Mesendoderm (in vitro differentiated cells): ENCODE measurements around the gene ERO1A.

Experiments
- DNase-seq: peaks from one replicate; pipeline ENCODE4 v3.0.0; 2013
- H2AK5ac ChIP-seq: 2 replicates; pipeline ENCODE4 v1.6.1; 2013; ENCODE audit warnings: low read length, inconsistent platforms
- H2BK120ac ChIP-seq: 2 replicates; pipeline ENCODE4 v1.6.1; 2013; ENCODE audit warnings: low read depth, mild to moderate bottlenecking, low read length, moderate library complexity, mixed read lengths
- H2BK15ac ChIP-seq: replicated peaks from 2 replicates; pipeline ENCODE4 v1.6.1; 2013; ENCODE audit warnings: low read depth, mild to moderate bottlenecking, moderate library complexity
- H2BK5ac ChIP-seq: 2 replicates; pipeline ENCODE4 v1.6.1; 2013; ENCODE audit warnings: low read length, inconsistent platforms
- H3K18ac ChIP-seq: 2 replicates; pipeline ENCODE4 v1.6.1; 2013; ENCODE audit warnings: mild to moderate bottlenecking, low read length, mixed read lengths
- H3K23ac ChIP-seq: one replicate; pipeline ENCODE4 v1.6.1; 2013; ENCODE audit warnings: low read length
- H3K27ac ChIP-seq: 2 replicates; pipeline ENCODE4 v1.5.1; 2013; ENCODE audit warnings: low read depth, mild to moderate bottlenecking, inconsistent platforms, low read length, moderate library complexity
- H3K27me3 ChIP-seq: 2 replicates; pipeline ENCODE4 v1.6.1; 2013; ENCODE audit warnings: low read length, control low read depth, mild to moderate bottlenecking, inconsistent platforms; ENCODE audit not compliant: insufficient read depth, poor library complexity
- H3K36me3 ChIP-seq: 2 replicates; pipeline ENCODE4 v1.6.1; 2013; ENCODE audit warnings: low read length, inconsistent platforms; ENCODE audit not compliant: control insufficient read depth, insufficient read depth
- H3K4ac ChIP-seq: one replicate; pipeline ENCODE4 v1.6.1; 2013; ENCODE audit warnings: low read depth, mild to moderate bottlenecking, low read length, moderate library complexity
- H3K4me1 ChIP-seq: 2 replicates; pipeline ENCODE4 v1.6.1; 2013; ENCODE audit warnings: low read depth, low read length, inconsistent platforms; ENCODE audit not compliant: control insufficient read depth
- H3K4me2 ChIP-seq: 2 replicates; pipeline ENCODE4 v1.6.1; 2013; ENCODE audit warnings: low read length
- H3K4me3 ChIP-seq: 2 replicates; pipeline ENCODE4 v1.5.1; 2013; ENCODE audit warnings: mild to moderate bottlenecking, low read length
- H3K56ac ChIP-seq: one replicate; pipeline ENCODE4 v1.6.1; 2013; ENCODE audit warnings: low read length
- H3K79me1 ChIP-seq: 2 replicates; pipeline ENCODE4 v1.6.1; 2013; ENCODE audit warnings: low read length, inconsistent platforms
- H3K79me2 ChIP-seq: 2 replicates; pipeline ENCODE4 v1.6.1; 2013; ENCODE audit warnings: mild to moderate bottlenecking, low read length; ENCODE audit not compliant: control insufficient read depth, insufficient read depth
- H3K9ac ChIP-seq: 2 replicates; pipeline ENCODE4 v1.6.1; 2013; ENCODE audit warnings: low read length, inconsistent platforms
- H4K5ac ChIP-seq: one replicate; pipeline ENCODE4 v1.6.1; 2013; ENCODE audit warnings: low read length
- H4K8ac ChIP-seq: one replicate; pipeline ENCODE4 v1.6.1; 2013; ENCODE audit warnings: low read depth, mild to moderate bottlenecking, control low read depth, low read length, moderate library complexity
- WGBS: extraction: QIAGEN DNeasy Blood & Tissue Kit; methylation state at CpG from one replicate; pipeline ENCODE4 v1.1.7; 2013; ENCODE audit warnings: low lambda C conversion rate, missing lambda C conversion rate; ENCODE audit not compliant: insufficient coverage; ENCODE audit errors: extremely low coverage; 5-methylcytosine and 5-hydroxymethylcytosine counted together

ERO1A gene

DNA sequence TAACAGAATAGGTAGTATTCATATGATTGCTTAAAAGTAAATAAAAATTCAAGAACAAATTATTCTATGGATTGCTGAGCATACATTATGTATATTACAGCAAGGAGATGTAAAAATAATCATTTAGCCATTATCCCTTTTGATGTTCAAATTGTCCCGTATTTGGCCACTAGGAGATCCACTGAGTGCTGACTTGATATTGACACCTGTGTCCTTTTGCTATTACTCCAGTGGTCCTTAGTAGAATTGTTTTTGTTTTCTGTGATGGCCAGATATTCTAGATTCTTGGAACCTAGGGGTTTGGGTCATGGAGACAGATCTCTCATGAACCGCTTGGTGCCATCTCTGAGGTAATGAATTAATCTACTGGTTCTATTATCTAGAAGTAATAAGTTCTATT, 16.8 kb downstream of the ERO1A start:
- no peak overlapping the region for H3K9ac ChIP-seq
- H2BK120ac ChIP-seq, result no peak overlapping the region
- peak; percentile 28 for DNase-seq
- WGBS, result no CpG with 5 or more reads among the region's 2 CpGs
- no peaks in the 10 kb centered on the region for H3K4me1 ChIP-seq
- H3K36me3 ChIP-seq, result no peaks in the 10 kb centered on the region
- no peak overlapping the region for H3K23ac ChIP-seq
- no peak overlapping the region for H3K4me3 ChIP-seq
- no peak overlapping the region for H2BK15ac ChIP-seq
- no peak overlapping the region for H3K4ac ChIP-seq
- no peak overlapping the region for H3K18ac ChIP-seq
- H4K8ac ChIP-seq, result no peak overlapping the region
- no peak overlapping the region for H2BK5ac ChIP-seq
- no peak overlapping the region for H3K56ac ChIP-seq
- no peaks in the 10 kb centered on the region for H3K27me3 ChIP-seq
- H3K79me2 ChIP-seq, result no peaks in the 10 kb centered on the region
- no peak overlapping the region for H4K5ac ChIP-seq
- no peaks in the 10 kb centered on the region for H3K79me1 ChIP-seq
- no peak overlapping the region for H2AK5ac ChIP-seq
- H3K4me2 ChIP-seq, result no peak overlapping the region
- no peak overlapping the region for H3K27ac ChIP-seq

DNA sequence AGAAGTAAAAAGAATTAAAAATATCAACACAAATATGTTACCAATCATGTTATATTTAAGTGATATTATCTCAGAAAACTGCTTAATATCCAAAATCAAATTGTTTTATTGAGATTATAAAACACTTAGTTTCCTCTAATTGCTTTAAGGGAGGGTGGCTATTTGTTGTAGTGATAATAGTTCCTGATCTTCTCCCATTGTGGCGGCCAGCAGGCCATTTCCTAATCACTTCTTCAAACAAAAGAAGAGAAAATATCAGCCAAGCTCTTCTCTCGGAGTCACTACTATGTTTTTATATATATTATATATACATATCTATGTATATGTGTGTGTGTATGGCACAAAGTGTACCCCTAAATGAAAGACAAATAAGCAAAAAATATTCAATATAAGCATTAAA, 31.5 kb downstream of the ERO1A start:
- Histone ChIP-seq H3K18ac (no peak overlapping the region), H3K79me1 (no peaks in the 10 kb centered on the region), H3K4me2 (no peak overlapping the region), H3K9ac (no peak overlapping the region), H3K4me1 (no peaks in the 10 kb centered on the region), H3K56ac (no peak overlapping the region), H3K27me3 (no peaks in the 10 kb centered on the region), H2BK5ac (no peak overlapping the region), H3K4ac (no peak overlapping the region), H3K79me2 (no peaks in the 10 kb centered on the region), H2AK5ac (no peak overlapping the region), H2BK120ac (no peak overlapping the region), H3K27ac (no peak overlapping the region), H2BK15ac (no peak overlapping the region), H4K8ac (no peak overlapping the region), H3K36me3 (no peaks in the 10 kb centered on the region), H3K4me3 (no peak overlapping the region), H4K5ac (no peak overlapping the region), H3K23ac (no peak overlapping the region)
- no CpG with 5 or more reads among the region's 2 CpGs for WGBS
- DNase-seq, result peak; percentile 30

DNA sequence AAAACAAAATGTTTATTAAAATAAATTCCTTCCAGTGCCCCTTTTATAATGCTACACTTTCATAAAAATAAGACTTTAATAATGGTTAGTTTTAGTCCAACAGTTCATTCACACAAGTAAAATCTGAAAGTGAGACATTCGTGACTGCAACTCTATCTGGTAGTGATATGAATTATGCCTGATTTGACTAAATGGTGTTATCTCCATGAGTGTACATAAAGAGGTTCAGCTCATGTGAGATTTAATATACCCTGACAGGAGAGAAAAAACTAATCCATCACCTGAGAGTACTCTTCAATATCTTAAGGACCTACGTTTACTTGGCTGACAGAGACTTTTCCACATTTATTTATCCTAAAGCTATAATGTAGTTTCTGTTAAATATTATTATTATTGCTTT, 34.0 kb downstream of the ERO1A start:
- no peak overlapping the region for H2BK5ac ChIP-seq
- no peaks in the 10 kb centered on the region for H3K27me3 ChIP-seq
- no peak overlapping the region for H3K23ac ChIP-seq
- H2BK120ac ChIP-seq, result no peak overlapping the region
- no peak overlapping the region for H3K9ac ChIP-seq
- no peak overlapping the region for H4K8ac ChIP-seq
- H2AK5ac ChIP-seq, result no peak overlapping the region
- H3K36me3 ChIP-seq, result no peaks in the 10 kb centered on the region
- no peak overlapping the region for H4K5ac ChIP-seq
- DNase-seq, result no peak
- no peak overlapping the region for H2BK15ac ChIP-seq
- no peaks in the 10 kb centered on the region for H3K4me1 ChIP-seq
- H3K4ac ChIP-seq, result no peak overlapping the region
- no CpG with 5 or more reads among the region's 2 CpGs for WGBS
- no peak overlapping the region for H3K56ac ChIP-seq
- H3K4me2 ChIP-seq, result no peak overlapping the region
- H3K18ac ChIP-seq, result no peak overlapping the region
- no peaks in the 10 kb centered on the region for H3K79me1 ChIP-seq
- H3K27ac ChIP-seq, result no peak overlapping the region
- no peak overlapping the region for H3K4me3 ChIP-seq
- no peaks in the 10 kb centered on the region for H3K79me2 ChIP-seq

DNA sequence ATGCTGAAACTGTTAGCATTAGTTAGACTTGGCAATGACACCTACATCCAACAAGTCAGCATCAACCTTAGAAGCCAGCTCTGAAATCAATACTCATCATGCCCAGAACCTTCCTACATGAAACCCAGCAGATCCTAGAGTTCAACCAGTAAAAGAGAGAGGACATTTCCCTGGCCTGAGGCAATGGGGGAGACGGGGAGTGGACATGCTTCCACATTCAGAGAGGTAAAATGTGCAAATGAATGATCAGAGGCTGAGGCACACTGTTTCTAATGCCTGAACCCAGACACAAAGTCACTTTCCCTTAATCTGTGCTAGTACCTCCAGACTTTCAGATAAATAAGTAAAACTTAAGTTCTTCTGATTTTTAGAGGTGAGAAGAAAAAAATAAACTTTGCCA, 34.5 kb downstream of the ERO1A start:
- no peak overlapping the region for H2BK5ac ChIP-seq
- no CpG with 5 or more reads among the region's 1 CpG for WGBS
- DNase-seq, result no peak
- H2BK15ac ChIP-seq, result no peak overlapping the region
- no peak overlapping the region for H3K4me2 ChIP-seq
- H3K79me1 ChIP-seq, result no peaks in the 10 kb centered on the region
- no peak overlapping the region for H4K5ac ChIP-seq
- H3K4me1 ChIP-seq, result no peaks in the 10 kb centered on the region
- no peaks in the 10 kb centered on the region for H3K36me3 ChIP-seq
- no peaks in the 10 kb centered on the region for H3K27me3 ChIP-seq
- no peak overlapping the region for H3K4ac ChIP-seq
- no peak overlapping the region for H3K56ac ChIP-seq
- H2BK120ac ChIP-seq, result no peak overlapping the region
- H4K8ac ChIP-seq, result no peak overlapping the region
- H2AK5ac ChIP-seq, result no peak overlapping the region
- H3K18ac ChIP-seq, result no peak overlapping the region
- no peak overlapping the region for H3K9ac ChIP-seq
- H3K23ac ChIP-seq, result no peak overlapping the region
- no peak overlapping the region for H3K27ac ChIP-seq
- no peak overlapping the region for H3K4me3 ChIP-seq
- H3K79me2 ChIP-seq, result no peaks in the 10 kb centered on the region

GRCh38 chr14:52660325-52660724, 35.0 kb downstream of the ERO1A start:
- Histone ChIP-seq H3K79me2 (no peaks in the 10 kb centered on the region), H4K5ac (no peak overlapping the region), H3K9ac (no peak overlapping the region), H3K4me1 (no peaks in the 10 kb centered on the region), H2BK5ac (no peak overlapping the region), H4K8ac (no peak overlapping the region), H3K18ac (no peak overlapping the region), H3K27me3 (no peaks in the 10 kb centered on the region), H3K27ac (no peak overlapping the region), H2BK120ac (no peak overlapping the region), H3K56ac (no peak overlapping the region), H3K4me3 (no peak overlapping the region), H2BK15ac (no peak overlapping the region), H3K4ac (no peak overlapping the region), H3K36me3 (no peaks in the 10 kb centered on the region), H2AK5ac (no peak overlapping the region), H3K23ac (no peak overlapping the region), H3K79me1 (no peaks in the 10 kb centered on the region), H3K4me2 (no peak overlapping the region)
- no peak for DNase-seq

DNA sequence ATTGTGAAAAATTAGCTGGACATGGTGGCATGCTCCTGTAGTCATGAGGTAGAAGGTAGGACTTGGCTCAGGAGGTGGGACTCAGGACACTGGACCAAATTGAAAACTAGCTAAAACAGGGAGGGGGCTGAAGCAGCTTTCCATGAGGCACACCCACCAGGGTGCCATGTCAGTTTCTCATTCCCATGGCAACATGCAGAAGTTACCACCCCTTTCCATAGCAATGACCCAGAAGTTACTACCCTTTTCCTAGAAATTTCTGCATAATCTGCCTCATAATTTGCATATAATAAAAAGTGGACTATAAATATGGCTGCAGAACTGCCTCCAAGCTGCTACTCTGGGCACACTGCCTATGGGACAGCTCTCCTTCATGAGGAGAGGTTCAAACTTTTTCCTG, 38.5 kb downstream of the ERO1A start:
- H2AK5ac ChIP-seq, result no peak overlapping the region
- no peak overlapping the region for H3K56ac ChIP-seq
- no peak overlapping the region for H3K9ac ChIP-seq
- no peak for DNase-seq
- H3K18ac ChIP-seq, result no peak overlapping the region
- H3K4ac ChIP-seq, result no peak overlapping the region
- H2BK15ac ChIP-seq, result no peak overlapping the region
- no peak overlapping the region for H4K5ac ChIP-seq
- H3K23ac ChIP-seq, result no peak overlapping the region
- no peaks in the 10 kb centered on the region for H3K27me3 ChIP-seq
- H2BK120ac ChIP-seq, result no peak overlapping the region
- H3K79me2 ChIP-seq, result no peaks in the 10 kb centered on the region
- no peak overlapping the region for H3K27ac ChIP-seq
- H4K8ac ChIP-seq, result no peak overlapping the region
- H3K79me1 ChIP-seq, result no peaks in the 10 kb centered on the region
- no peaks in the 10 kb centered on the region for H3K4me1 ChIP-seq
- no peaks in the 10 kb centered on the region for H3K36me3 ChIP-seq
- H3K4me2 ChIP-seq, result no peak overlapping the region
- H2BK5ac ChIP-seq, result no peak overlapping the region
- no peak overlapping the region for H3K4me3 ChIP-seq
